IMR-90 (cell line): ENCODE measurements around the gene LRP1B. TPM values are rescaled to one million over a fixed set of nuclear protein-coding genes. Genes with fewer than 3 reads are reported as not detected.

Experiments used
- ATAC-seq: fragments of 200-7000 bp; cut with Tn5 transposase; 2 replicates; pipeline ENCODE4 v1.9.1; 2020; ENCODE audit warnings: low read depth, mild to moderate bottlenecking, moderate library complexity
- BruUV-seq: library from RNA; stranded (reverse); fragments of 400-500 nt; replicated peaks from 2 replicates; lab custom pipeline; 2021; lab: Mats Ljungman, UMichigan
- CTCF ChIA-PET: fragments of 300-600 bp; formaldehyde crosslinking; extraction: SDS; loops from one replicate; lab custom pipeline; 2021; ENCODE audit warnings: antibody characterized with exemption; lab: Yijun Ruan, JAX
- POLR2A ChIA-PET: fragments of 300-600 bp; sonication (Branson Sonifier 250); formaldehyde crosslinking; loops from one replicate; lab custom pipeline; 2022; ENCODE audit warnings: antibody characterized with exemption; ENCODE audit not compliant: unreplicated experiment; lab: Charles Lee
- DNase-seq: peaks from one replicate; pipeline ENCODE4 v3.0.0; 2013
- H2AFZ ChIP-seq: replicated peaks from 2 replicates; pipeline ENCODE3; 2013; ENCODE audit warnings: low read length, mild to moderate bottlenecking; ENCODE audit not compliant: poor library complexity
- H2AK5ac ChIP-seq: 2 replicates; pipeline ENCODE4 v1.6.1; 2013; ENCODE audit warnings: low read depth, low read length, inconsistent platforms
- H2AK9ac ChIP-seq: replicated peaks from 2 replicates; pipeline ENCODE3; 2013; ENCODE audit warnings: mild to moderate bottlenecking, low read depth, low read length, moderate library complexity; ENCODE audit not compliant: poor library complexity
- H2BK120ac ChIP-seq: 2 replicates; pipeline ENCODE4 v1.6.1; 2013; ENCODE audit warnings: low read depth, low read length, inconsistent platforms
- H2BK15ac ChIP-seq: 3 replicates; pipeline ENCODE4 v1.6.1; 2013; ENCODE audit warnings: low read depth, low read length, inconsistent platforms
- H2BK20ac ChIP-seq: 2 replicates; pipeline ENCODE4 v1.6.1; 2013; ENCODE audit warnings: low read depth, mild to moderate bottlenecking, inconsistent platforms, low read length, moderate library complexity
- H2BK5ac ChIP-seq: 2 replicates; pipeline ENCODE4 v1.6.1; 2013; ENCODE audit warnings: mild to moderate bottlenecking, low read depth, low read length, inconsistent platforms; ENCODE audit not compliant: poor library complexity, severe bottlenecking
- H3K14ac ChIP-seq: replicated peaks from 2 replicates; pipeline ENCODE4 v1.6.1; 2013; ENCODE audit warnings: low read depth, low read length, inconsistent platforms
- H3K18ac ChIP-seq: 2 replicates; pipeline ENCODE4 v1.6.1; 2013; ENCODE audit warnings: low read depth, low read length, control low read depth
- H3K23ac ChIP-seq: 2 replicates; pipeline ENCODE4 v1.6.1; 2013; ENCODE audit warnings: low read depth, low read length, inconsistent platforms
- H3K27ac ChIP-seq: 2 replicates; pipeline ENCODE4 v1.5.1; 2013; ENCODE audit warnings: mild to moderate bottlenecking, control low read depth, low read length; ENCODE audit not compliant: insufficient read depth
- H3K27me3 ChIP-seq: 2 replicates; pipeline ENCODE4 v1.6.1; 2013; ENCODE audit warnings: low read length; ENCODE audit not compliant: control insufficient read depth, insufficient read depth
- H3K36me3 ChIP-seq: 2 replicates; pipeline ENCODE4 v1.6.1; 2013; ENCODE audit warnings: low read length, mixed read lengths; ENCODE audit not compliant: control insufficient read depth, insufficient read depth
- H3K4ac ChIP-seq: 2 replicates; pipeline ENCODE4 v1.6.1; 2013; ENCODE audit warnings: low read depth, low read length, inconsistent platforms
- H3K4me1 ChIP-seq: 2 replicates; pipeline ENCODE4 v1.6.1; 2013; ENCODE audit warnings: low read length, mixed read lengths; ENCODE audit not compliant: control insufficient read depth, insufficient read depth
- H3K4me2 ChIP-seq: 2 replicates; pipeline ENCODE4 v1.6.1; 2013; ENCODE audit warnings: low read depth, mild to moderate bottlenecking, control low read depth, low read length, moderate library complexity
- H3K4me3 ChIP-seq: 2 replicates; pipeline ENCODE4 v1.5.1; 2013; ENCODE audit warnings: low read depth, mild to moderate bottlenecking, control low read depth, low read length, moderate library complexity; ENCODE audit not compliant: insufficient read depth
- H3K56ac ChIP-seq: 2 replicates; pipeline ENCODE4 v1.6.1; 2013; ENCODE audit warnings: low read length, inconsistent platforms; ENCODE audit not compliant: insufficient read depth; ENCODE audit errors: extremely low read depth
- H3K79me1 ChIP-seq, 2 experiments: 2 replicates each; pipeline ENCODE4 v1.6.1; 2013; ENCODE audit warnings: low read length in 2 of 2, inconsistent platforms in 1 of 2, low read depth in 1 of 2
- H3K9ac ChIP-seq: 2 replicates; pipeline ENCODE4 v1.6.1; 2013; ENCODE audit warnings: low read depth, low read length, control low read depth
- H3K9me1 ChIP-seq: 2 replicates; pipeline ENCODE4 v1.6.1; 2013; ENCODE audit warnings: low read length, inconsistent platforms; ENCODE audit not compliant: insufficient read depth
- H3K9me3 ChIP-seq: 2 replicates; pipeline ENCODE4 v1.6.1; 2013; ENCODE audit warnings: low read length; ENCODE audit not compliant: control insufficient read depth, insufficient read depth
- H4K20me1 ChIP-seq: 2 replicates; pipeline ENCODE4 v1.6.1; 2013; ENCODE audit warnings: low read length, inconsistent platforms; ENCODE audit not compliant: insufficient read depth
- H4K5ac ChIP-seq: 2 replicates; pipeline ENCODE4 v1.6.1; 2013; ENCODE audit warnings: mild to moderate bottlenecking, low read depth, low read length, control low read depth
- H4K8ac ChIP-seq, 2 experiments: 2 replicates each; pipeline ENCODE4 v1.6.1; 2013; ENCODE audit warnings: low read depth in 2 of 2, low read length in 2 of 2, control low read depth in 1 of 2, inconsistent platforms in 1 of 2
- H4K91ac ChIP-seq: 2 replicates; pipeline ENCODE4 v1.6.1; 2013; ENCODE audit warnings: low read depth, low read length, inconsistent platforms; ENCODE audit not compliant: insufficient read depth
- MAZ ChIP-seq: IDR thresholded peaks from 2 replicates; pipeline ENCODE4 v1.6.1; 2012; ENCODE audit warnings: low read depth, mild to moderate bottlenecking, low read length, improper control_type of control experiment, moderate library complexity, borderline replicate concordance
- MXI1 ChIP-seq: IDR thresholded peaks from 2 replicates; pipeline ENCODE4 v1.6.1; 2012; ENCODE audit warnings: low read depth, mild to moderate bottlenecking, low read length, moderate library complexity, borderline replicate concordance
- RCOR1 ChIP-seq: IDR thresholded peaks from 2 replicates; pipeline ENCODE4 v1.6.1; 2012; ENCODE audit warnings: mild to moderate bottlenecking, low read length, improper control_type of control experiment; ENCODE audit not compliant: insufficient replicate concordance
- WGBS, 2 experiments: methylation state at CpG; one replicate each; pipeline versions ENCODE4 v1.1.5 to v1.1.7; 2013; ENCODE audit warnings: missing lambda C conversion rate in 2 of 2; ENCODE audit not compliant: insufficient read length in 1 of 2; ENCODE audit errors: extremely low coverage in 2 of 2; 5-methylcytosine and 5-hydroxymethylcytosine counted together
- dilution Hi-C: fragments of 300-500 bp; cut with HindIII; formaldehyde crosslinking; loops from one replicate; pipeline ENCODE4 v1.14.3; 2018; ENCODE audit warnings: low sequenced_read_pairs; ENCODE audit not compliant: unreplicated experiment
- in situ Hi-C: fragments of 300-500 bp; cut with MboI; formaldehyde crosslinking; loops from 3 replicates; pipeline ENCODE4 v1.14.3; 2019; ENCODE audit warnings: low sequenced_read_pairs, inconsistent platforms, mixed read lengths
- intact Hi-C: fragments of 100-400 bp; cut with micrococcal nuclease; formaldehyde crosslinking; loops from 2 replicates; pipeline ENCODE4 v1.10.0; 2022
- polyA plus RNA-seq, 3 experiments: library from polyadenylated mRNA; depleted of rRNA; stranded (reverse); fragments of >200 nt; gene quantifications; 2 replicates each; pipeline ENCODE4 v1.2.3, GENCODE V29; 2012; ENCODE audit warnings: low replicate concordance in 1 of 3
- total RNA-seq: library from RNA; depleted of rRNA; stranded (reverse); fragments of >200 nt; gene quantifications from 2 replicates; pipeline ENCODE4 v1.2.3, GENCODE V29; 2012

LRP1B gene
- total and polyA plus RNA-seq, 2 of the 4 experiments (the other 2 are of a cell fraction): under 0.01 to 0.02 TPM

DNA sequence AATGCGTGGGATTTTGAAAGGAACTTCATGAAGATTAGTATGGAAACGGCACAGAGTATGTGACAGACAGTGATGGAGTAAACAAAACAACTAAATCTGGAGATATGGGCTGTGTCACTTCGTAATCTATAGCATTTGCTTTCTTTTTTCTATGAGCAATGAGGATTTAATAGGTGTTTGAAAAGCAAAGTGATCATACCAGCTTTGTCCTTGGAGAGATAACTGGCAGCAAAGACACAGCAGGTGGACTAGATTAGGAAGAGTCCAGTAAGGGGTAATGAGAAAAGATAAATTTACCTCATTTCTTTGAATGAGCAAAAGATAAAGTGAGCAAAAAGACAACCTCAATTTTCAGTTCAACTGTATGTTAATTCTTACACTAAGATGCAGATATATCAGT is 199.0 kb downstream of the LRP1B start:
- no peak overlapping the region for H2BK5ac ChIP-seq
- CTCF ChIA-PET: no interaction called here

More for the DNA sequence above, 199.0 kb downstream of the LRP1B start:
- Histone ChIP-seq H2BK20ac (no peak overlapping the region), H4K91ac (no peak overlapping the region), H3K4me3 (no peak overlapping the region), H3K9me3 (no peaks in the 10 kb centered on the region), H2AK9ac (no peak overlapping the region), H3K9me1 (no peaks in the 10 kb centered on the region), H3K4me2 (no peak overlapping the region), H3K4me1 (no peaks in the 10 kb centered on the region), H3K79me1 (no peaks in the 10 kb centered on the region), H3K4ac (no peak overlapping the region), H4K20me1 (no peaks in the 10 kb centered on the region), H4K8ac (no peak overlapping the region), H2AK5ac (no peak overlapping the region), H3K27me3 (no peaks in the 10 kb centered on the region), H2BK120ac (no peak overlapping the region), H3K14ac (no peak overlapping the region), H4K5ac (no peak overlapping the region), H3K18ac (no peak overlapping the region), H3K9ac (no peak overlapping the region), H2AFZ (no peak overlapping the region), H3K36me3 (no peaks in the 10 kb centered on the region), H2BK15ac (no peak overlapping the region), H3K27ac (no peak overlapping the region), H3K56ac (no peak overlapping the region), H3K23ac (no peak overlapping the region)
- ATAC-seq (no peak), DNase-seq (no peak)
- BruUV-seq: no TSS peak
- intact Hi-C loops: no loop called here
- TF ChIP-seq MXI1 (no peak), MAZ (no peak), RCOR1 (no peak)
- dilution Hi-C loops: no loop called here
- in situ Hi-C loops: no loop called here
- WGBS, 2 experiments: no CpG with 5 or more reads among the region's 3 CpGs
- POLR2A ChIA-PET: no interaction called here
